NCI-H187 treated with DMSO at 0.1 percent for 48 hours (cell line): ENCODE data around the gene MOCS1.

Experiments
- DNase-seq: peaks from one replicate; lab custom pipeline; 2025; lab: John Stamatoyannopoulos, UW

Gene MOCS1

GRCh38 chr6:39924283-39924682 lies 10.0 kb downstream of the MOCS1 start:
- DNase-seq, result no peak

DNA sequence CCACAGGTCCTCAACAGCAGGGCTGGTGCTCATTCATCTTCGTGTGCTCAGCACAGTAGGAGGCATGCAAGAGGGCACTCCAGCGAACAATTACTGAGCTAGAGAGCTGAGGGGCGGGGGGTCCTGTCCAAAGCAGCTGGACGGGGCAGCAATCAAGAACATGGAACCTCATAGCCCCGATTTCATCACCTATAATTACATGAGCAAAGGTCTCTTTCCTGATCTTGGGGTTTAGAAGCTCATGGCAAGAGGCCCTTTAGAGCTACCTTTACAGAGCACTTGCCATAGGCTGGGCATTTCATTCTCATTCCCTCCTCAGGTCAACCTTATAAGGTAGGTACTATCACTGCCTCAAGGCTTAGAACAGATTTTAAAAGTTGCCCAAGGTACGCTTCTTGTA lies 10.4 kb downstream of the MOCS1 start:
- DNase-seq, result no peak

DNA sequence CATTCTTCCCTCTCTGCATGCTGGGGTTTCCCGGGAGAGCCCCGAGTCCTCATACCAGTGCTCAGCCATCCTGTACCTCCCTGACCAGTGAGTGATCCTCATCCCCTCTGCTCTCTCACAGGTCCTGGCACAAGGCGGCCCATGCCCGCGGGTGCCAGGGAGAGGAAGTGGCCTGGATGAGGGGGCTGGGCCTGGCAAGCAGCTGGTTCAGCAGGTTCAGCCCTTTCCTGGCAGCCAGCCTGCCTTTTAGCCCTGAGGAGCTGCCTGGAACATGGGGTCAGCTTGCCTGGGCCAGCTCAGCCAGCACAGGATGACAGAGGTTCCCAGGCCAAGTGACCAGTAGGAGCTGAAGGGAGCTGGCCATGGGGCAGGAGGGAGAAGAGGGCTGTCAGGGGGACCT lies 10.9 kb downstream of the MOCS1 start:
- DNase-seq, result no peak

- no peak for DNase-seq
Observed at GRCh38 chr6:39922821-39923220, 11.4 kb downstream of the MOCS1 start.

- DNase-seq, result no peak
Observed at GRCh38 chr6:39920157-39920556, 14.1 kb downstream of the MOCS1 start.

DNA sequence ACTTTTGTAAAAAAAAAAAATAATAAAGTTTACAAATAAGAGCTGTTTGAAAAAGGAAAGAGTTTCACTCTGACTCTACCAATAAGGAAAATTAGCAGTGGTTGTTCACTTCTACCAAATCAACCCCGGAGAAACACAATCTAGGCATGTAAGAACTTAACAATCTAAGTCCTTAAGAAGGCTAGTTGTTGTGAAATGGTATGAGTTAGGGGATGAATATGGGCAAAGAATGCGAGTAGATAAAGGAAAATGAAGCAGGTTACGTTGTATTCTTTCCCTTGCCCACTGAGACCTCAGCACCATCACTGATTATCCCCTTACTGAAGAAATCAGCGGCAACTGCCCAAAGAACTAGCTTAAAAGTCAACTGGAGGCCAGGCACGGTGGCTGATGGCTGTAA lies 15.4 kb downstream of the MOCS1 start:
- no peak for DNase-seq

DNA sequence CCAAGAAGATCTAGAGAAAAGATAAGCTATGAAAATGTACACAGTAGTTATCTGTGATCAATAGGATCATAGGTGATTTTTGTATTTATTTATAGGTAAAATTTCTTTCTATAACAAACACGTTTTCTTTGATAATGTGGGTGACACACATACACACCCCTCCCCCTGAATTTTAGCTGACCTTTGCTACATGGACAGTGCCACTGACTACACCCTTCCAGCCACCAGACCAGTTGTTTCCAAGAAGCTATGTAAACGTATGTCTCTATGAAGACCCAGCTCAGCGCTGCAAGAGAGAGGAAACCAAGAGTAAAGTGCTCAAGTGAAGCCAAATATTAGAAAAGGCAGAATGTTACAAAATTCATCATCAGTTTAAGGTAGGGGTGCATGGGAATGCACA lies 16.3 kb downstream of the MOCS1 start:
- DNase-seq, result no peak

- DNase-seq, result no peak
Observed at GRCh38 chr6:39917329-39917728, 16.9 kb downstream of the MOCS1 start.

DNA sequence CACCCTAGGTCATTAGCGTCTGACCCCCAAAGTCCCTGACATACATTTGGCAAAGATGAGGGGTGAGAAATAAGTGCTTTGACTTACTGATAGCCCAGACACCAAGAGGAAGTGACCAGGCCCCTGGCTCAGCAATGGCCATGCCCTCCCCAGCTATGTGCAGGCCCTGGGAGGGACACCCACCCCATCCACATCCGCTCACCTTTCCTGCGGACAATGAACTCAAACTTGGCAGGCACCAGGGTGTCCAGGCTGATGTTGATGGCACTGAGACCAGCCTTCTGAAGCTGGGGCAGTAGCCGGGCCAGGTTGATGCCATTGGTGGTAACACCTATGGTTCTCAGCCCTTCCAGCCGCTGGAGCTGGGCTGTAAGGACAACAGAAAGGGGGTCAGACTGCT lies 18.4 kb downstream of the MOCS1 start:
- DNase-seq, result no peak

DNA sequence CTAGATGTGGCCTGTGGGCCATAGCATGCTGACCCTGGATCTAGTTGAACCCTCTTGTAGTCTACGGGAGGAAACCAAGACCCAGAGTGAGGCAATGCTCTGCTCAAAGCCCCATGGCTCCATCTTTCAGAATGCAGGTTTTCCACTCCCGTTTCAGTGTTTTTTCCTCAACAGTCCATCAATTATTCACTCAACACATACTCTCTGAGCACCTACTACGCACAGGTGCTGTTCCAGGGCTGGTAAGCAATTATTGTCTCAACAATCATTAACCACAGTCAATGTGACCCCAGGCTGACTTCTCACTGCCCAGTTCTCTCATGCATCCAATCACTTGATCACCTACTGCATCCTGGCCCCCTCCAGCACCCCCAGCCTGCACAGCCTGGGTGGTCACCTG lies 20.0 kb downstream of the MOCS1 start:
- no peak for DNase-seq

DNA sequence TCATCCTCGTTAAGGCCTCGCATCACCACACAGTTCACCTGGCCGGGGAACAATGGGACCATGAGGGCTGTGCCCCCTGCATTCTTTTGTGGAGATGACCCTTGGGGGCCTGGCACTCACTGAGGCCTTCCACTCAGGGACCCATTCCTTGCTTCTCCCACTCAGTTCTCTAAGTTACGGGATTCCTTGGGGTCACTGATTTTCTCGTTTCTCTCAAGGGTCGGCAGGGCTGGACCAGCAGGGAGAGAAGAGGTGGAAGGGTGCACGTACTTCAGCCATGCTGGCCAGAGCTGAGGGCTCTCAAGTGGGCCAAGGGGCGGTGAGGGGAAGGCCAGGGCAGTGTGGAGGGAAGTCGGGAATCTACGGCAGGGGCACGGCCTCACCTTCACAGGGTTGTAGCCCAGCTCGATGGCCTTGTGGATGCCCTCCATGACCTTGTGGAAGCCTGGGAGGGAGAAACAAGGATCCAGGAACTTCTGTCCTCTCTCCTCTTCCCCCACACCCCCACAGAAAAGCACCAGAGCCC lies 20.8 kb downstream of the MOCS1 start:
- no peak for DNase-seq

GRCh38 chr6:39912446-39912845 lies 21.8 kb downstream of the MOCS1 start:
- DNase-seq, result no peak

DNA sequence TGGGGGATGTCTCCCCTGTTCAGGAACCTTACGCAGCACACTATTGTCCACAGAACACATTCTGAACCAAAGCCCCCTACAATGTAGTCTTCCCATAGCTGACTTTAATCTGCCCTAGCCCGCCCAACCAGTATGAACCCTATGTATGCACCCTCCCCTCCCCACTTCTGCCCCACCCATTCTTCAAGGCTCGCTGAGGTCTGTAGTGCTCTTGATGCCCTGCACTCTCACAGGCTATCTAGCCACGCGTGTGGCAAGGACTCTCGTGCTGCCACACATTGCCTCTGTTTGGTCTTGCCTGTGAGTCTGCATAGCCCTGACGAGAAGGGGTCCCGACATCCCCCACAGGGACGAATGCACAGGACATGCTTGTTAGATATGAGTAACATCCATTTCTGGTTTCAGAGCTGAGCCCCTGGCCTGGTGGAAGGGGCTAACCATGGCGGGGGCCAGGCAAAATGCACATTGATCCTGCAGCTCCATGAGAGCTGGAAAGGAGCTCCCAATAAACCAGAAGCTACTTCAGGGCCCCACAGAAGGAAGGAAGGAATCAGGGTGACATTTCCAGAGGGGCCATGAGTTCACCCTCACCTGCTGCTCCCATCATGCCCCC lies 22.6 kb downstream of the MOCS1 start:
- DNase-seq, result no peak

- DNase-seq, result no peak
Observed at GRCh38 chr6:39910744-39911143, 23.5 kb downstream of the MOCS1 start.

DNA sequence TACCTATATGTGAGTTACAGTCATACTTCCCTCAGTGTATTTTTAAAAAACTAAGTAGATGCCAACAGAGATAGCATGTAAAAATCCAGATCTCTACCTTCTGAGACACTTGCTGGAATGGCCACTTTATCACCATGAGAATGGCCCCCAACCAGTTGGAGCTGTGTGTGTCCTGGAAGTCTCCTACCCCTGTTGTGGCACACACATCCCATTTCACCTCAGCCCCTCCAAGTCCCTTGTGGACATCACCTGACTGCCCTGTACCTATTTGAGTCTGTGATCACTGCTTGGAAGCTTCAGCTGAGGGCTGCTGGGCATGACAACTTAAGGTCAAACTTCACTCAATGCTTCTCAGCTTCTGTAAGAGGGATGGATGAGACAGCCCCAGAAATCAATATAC lies 24.1 kb downstream of the MOCS1 start:
- no peak for DNase-seq

GRCh38 chr6:39909701-39910100 lies 24.6 kb downstream of the MOCS1 start:
- no peak for DNase-seq

GRCh38 chr6:39908838-39909583 lies 25.3 kb downstream of the MOCS1 start:
- DNase-seq, result no peak

DNA sequence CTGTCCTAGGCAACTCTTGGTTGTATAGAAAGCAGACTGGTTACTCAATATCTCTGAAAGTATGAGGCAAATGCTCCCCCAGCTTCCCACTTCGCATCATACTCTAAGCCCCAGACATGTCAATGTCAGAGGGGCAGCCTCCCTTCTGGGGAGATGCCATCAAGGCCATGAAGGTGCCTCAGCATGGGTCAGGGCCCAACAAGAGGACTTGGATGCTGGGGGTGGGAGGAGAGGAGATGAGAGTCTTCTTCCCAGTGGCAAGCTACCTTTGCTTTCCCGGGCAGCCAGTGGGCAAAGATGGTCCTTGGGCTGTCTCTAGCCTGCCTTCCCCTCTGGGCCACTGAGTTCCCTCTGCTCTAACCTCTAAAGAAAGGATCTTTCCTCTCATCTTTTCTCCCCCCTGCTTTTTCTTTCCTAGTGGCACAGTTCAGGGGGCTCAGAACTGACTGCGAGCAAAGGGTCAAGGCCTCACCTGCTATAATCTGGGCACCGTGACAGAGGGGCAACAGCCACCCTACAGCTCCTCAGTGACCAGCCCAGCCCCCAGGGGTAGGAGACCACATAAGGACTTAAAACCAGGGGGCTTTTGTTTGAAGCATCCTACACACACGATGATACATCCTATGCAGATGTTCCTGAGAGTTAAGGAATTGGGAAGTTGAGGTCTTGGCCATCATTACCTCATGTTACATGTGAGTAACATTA lies 26.2 kb downstream of the MOCS1 start:
- no peak for DNase-seq

DNA sequence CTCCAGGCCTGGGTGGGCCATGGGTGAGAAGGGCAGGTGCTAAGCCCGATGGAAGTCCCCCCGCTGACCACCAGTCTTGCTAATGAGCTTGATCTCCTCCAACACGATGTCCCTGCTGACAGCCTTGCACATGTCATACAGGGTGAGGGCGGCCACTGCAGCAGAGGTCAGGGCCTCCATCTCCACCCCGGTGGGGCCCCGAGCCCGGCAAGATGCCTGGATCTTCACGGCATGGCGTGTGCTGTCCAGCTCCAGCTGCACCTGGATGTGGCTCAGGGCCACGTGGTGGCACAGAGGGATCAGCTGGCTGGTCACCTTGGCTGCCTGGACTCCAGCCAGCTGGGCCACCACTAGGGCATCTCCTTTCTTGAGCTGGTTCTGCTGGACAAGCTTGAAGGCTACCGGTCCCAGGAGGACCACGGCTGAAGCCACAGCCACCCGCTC lies 27.9 kb downstream of the MOCS1 start:
- no peak for DNase-seq

- DNase-seq, result no peak
Observed at GRCh38 chr6:39905640-39905975, 28.7 kb downstream of the MOCS1 start.

DNA sequence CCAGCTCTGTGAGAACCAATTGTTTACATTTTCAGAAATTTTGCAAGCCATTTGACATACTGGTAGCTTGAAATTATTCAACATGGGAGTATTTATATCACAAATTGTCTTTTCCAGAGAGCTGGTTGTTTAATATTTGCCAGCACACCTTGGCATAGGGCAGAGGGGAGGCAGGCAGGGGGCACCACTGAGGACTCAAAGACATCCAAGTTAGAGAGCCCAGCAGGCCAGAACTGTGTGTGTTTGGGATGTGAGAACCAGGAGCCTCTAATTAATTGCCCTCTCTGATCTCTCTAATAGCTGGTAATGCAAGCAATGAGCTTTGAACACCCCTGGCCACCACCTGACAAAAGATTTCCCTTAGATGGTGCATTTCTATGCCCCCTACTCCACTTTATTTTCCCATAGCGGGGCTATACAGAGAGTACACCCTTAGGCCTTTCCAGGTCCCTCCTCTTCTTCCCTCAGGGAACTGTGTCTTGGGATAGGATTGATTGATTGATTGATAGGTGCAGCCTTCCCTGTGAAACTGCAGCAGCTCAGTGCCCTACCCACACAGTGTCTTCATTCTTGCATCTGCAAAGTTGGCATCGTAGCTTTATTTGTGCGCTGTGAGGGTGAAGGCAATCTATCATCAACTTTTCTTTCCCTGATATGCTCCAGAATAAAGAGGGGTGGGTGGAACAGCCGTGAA lies 29.2 kb downstream of the MOCS1 start:
- no peak for DNase-seq

DNA sequence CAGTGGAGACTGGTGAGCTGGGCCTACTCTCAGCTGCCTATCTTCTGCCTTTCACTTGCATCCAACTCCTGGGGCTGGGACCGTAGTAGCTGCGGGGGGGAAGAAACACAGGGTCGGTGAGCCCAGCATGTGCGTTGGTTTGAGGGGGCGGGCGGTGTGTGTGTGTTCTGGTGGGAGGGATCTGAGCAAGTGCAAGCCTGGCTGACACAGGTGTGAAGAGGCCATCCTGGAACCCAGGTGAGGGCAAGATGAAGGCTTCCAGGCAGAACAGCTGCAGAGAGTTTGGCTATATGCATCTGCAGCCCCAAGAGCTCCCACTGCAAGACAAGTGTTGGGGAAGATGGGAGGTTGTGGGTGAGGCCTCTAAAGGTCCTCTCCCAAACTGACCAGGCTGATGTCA lies 30.6 kb downstream of the MOCS1 start:
- DNase-seq, result no peak
